Right lobe of liver (tissue), 4 donors: ENCODE results near the gene SLC25A43.

ENCODE experiments used
- POLR2A ChIP-seq: fragments of 450-650 bp; IDR thresholded peaks from one replicate; pipeline ENCODE4 v1.6.1; 2017; ENCODE audit warnings: antibody characterized with exemption, mild to moderate bottlenecking
- TF ChIP-seq, protein P1 (sequence below), 4 donors: fragments of 200-600 bp in 3 of 4; fragments of 450-650 bp in 1 of 4; IDR thresholded peaks; one replicate each; pipeline versions ENCODE4 v1.5.1 to v1.8.0; 2016 to 2022; ENCODE audit warnings: antibody characterized with exemption in 4 of 4, mild to moderate bottlenecking in 2 of 4
- donor health status: DM: no; HTN: no; CAD: no.
- donor health status: DM: no; HTN: no; CAD: no.
- donor health status: DM: no; HTN: yes; CAD: no.

DNA sequence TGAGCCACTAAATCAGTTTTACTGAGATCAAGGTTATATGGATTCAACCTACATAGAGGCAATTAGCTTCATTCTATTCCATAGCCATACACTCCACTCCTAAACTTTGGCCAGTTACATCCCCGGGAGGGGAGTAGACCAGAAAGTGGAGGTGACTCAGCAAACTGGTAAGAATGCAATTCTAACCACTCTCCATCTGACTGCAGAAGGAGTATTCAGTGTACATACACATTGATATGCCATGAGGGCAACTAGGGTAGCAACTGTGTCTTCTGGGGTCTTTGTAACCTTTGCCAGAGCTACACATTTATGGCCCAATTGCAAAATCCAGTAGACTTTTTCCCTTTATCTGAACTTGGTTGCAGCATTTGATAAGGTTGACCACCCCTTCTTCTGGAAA, 7.6 kb downstream of the SLC25A43 start:
- TF ChIP-seq POLR2A, result no peak
- TF ChIP-seq, protein P1, sequence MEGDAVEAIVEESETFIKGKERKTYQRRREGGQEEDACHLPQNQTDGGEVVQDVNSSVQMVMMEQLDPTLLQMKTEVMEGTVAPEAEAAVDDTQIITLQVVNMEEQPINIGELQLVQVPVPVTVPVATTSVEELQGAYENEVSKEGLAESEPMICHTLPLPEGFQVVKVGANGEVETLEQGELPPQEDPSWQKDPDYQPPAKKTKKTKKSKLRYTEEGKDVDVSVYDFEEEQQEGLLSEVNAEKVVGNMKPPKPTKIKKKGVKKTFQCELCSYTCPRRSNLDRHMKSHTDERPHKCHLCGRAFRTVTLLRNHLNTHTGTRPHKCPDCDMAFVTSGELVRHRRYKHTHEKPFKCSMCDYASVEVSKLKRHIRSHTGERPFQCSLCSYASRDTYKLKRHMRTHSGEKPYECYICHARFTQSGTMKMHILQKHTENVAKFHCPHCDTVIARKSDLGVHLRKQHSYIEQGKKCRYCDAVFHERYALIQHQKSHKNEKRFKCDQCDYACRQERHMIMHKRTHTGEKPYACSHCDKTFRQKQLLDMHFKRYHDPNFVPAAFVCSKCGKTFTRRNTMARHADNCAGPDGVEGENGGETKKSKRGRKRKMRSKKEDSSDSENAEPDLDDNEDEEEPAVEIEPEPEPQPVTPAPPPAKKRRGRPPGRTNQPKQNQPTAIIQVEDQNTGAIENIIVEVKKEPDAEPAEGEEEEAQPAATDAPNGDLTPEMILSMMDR (IDR thresholded peaks at IDR 0.05), result no peak
